HG03520 (cell line): ENCODE measurements around the gene PRR33.
"Not testable (repeated sequence)": the region's sequence is repeated elsewhere in the genome, so short reads cannot be mapped to it uniquely, and the experiment has no call there.

ENCODE experiments used
- ATAC-seq: cut with Tn5 transposase; IDR thresholded peaks from one replicate; pipeline ENCODE4 v1.9.1; 2021; ENCODE audit warnings: mild to moderate bottlenecking, moderate library complexity; ENCODE audit not compliant: unreplicated experiment

Gene PRR33

GRCh38 chr11:1891831-1892115, at the start of gene PRR33:
Gene PRR33 (minus strand): TSS chr11:1891895. CDS start chr11:1890584, 1,311 bp downstream.
- no peak for ATAC-seq

- not testable (repeated sequence) for ATAC-seq
These were observed 48.1 kb upstream of the PRR33 start for GRCh38 chr11:1939788-1940187.

GRCh38 chr11:1939006-1939625, 47.4 kb upstream of the PRR33 start:
- no peak for ATAC-seq

GRCh38 chr11:1938343-1939005, 46.8 kb upstream of the PRR33 start:
- ATAC-seq, result no peak

DNA sequence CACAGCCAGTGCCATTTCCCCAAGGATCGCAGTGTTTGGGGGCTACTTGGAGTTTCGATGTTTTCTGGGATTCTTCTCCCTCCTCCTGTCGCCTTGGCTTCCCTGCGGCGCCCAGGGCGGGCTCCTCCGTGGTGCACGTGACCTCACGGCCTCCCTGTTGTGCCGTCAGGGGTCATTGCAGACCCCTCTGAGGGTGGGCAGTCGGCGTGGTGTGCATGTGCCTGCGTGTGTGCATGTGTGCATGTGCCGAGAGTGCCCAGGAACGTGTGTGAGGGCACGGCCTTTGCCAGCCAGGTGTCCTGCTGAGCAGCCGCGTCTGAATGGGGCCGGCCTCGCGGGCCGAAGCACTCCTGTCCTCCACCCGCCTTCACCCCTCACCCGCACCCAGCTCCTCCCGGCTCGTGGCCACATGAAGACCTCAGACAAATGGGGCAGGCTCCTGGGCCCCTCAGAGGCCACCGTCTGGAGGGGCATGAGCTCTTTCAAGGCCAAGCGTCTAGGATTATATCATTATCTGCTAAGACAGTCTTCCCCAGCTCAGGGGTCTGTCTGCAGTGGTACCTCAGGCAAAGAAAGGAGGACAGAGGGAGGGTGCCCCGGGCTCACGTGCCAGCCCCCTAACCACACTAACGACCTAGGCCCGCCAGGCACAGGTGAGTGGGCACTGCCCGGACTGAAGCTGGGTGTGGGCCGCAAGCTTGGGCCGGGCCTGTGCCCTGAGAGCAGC, 46.1 kb upstream of the PRR33 start:
- ATAC-seq, result no peak

- ATAC-seq, result no peak
These were observed 45.3 kb upstream of the PRR33 start for GRCh38 chr11:1936781-1937615.

- ATAC-seq, result no peak
These were observed 44.5 kb upstream of the PRR33 start for GRCh38 chr11:1936072-1936780.

DNA sequence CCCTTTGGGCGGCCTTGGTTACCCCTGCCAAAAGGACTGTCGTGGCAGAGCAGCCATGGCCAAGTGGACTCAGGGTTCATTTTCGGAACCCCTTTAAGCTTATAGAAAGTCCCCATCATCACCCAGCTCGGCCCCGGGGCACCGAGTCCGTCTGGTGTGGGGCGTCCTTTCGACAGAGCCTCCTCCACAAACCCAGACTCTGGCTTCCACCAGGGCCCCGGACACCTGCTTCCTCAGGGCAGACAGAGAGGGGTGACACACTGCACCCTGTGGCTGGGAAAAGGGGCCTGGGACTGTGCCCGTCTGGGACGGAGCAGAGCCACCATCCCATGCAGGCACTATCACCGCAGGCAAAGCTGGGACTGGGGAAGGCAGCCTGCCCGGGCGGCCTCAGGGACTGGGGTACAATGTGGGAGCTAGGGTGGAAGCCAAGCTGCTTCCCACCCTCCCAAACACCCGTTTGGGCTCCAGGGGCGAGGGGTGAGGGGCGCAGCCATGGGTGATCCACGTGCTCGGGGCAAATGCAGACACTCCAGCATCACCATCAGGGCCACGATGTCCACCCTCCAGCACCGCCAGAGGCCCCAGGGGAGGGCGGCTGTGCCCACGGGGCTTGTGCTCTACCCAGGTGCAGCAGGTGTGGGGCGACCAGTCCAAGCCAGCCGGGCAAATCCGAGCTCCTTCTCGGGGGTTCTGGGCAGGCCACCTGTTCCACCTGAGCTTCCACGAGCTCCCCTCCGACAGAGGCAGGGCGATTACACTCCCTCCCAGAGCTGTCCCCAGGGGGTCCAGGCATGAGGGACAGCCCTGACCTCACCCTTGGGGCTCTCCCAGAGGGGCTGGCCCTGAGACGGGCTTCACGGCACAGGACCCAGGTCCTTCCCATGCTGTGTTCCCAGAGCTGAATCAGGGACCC, 43.7 kb upstream of the PRR33 start:
- no peak for ATAC-seq

DNA sequence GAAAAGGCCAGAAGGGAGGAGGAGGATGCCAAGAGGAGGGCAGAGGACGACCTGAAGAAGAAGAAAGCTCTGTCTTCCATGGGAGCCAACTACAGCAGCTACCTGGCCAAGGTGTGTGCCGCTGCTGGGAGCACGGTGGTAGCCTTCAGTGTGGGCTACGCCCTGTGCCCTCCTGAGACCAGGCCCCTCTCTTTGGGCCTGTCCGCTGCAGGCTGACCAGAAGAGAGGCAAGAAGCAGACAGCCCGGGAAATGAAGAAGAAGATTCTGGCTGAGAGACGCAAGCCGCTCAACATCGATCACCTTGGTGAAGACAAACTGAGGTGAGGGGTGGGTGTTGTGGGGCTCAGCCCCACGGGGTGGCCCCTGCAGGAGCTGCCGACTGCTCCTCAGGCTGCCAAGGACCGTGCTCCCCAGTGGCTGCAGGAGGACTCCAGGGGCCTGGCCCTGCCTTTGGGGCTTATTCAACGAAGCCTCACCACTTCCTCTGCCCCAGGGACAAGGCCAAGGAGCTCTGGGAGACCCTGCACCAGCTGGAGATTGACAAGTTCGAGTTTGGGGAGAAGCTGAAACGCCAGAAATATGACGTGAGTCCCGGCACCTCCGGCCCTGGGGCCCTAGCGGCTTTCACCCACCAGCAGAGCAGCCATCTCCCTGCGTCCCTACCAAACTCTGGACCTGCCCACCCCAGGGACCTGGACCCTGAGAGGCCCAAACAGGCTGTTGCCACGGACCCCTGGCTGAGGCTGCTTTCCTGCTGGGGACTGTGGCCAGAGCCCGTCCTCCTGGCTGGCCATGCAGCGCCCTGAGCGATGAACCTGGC, 42.9 kb upstream of the PRR33 start:
- ATAC-seq, result no peak

GRCh38 chr11:1933416-1934334, 42.0 kb upstream of the PRR33 start:
- no peak for ATAC-seq

GRCh38 chr11:1932681-1933080, 41.0 kb upstream of the PRR33 start:
- ATAC-seq, result no peak

GRCh38 chr11:1932105-1932480, 40.4 kb upstream of the PRR33 start:
- ATAC-seq, result no peak

DNA sequence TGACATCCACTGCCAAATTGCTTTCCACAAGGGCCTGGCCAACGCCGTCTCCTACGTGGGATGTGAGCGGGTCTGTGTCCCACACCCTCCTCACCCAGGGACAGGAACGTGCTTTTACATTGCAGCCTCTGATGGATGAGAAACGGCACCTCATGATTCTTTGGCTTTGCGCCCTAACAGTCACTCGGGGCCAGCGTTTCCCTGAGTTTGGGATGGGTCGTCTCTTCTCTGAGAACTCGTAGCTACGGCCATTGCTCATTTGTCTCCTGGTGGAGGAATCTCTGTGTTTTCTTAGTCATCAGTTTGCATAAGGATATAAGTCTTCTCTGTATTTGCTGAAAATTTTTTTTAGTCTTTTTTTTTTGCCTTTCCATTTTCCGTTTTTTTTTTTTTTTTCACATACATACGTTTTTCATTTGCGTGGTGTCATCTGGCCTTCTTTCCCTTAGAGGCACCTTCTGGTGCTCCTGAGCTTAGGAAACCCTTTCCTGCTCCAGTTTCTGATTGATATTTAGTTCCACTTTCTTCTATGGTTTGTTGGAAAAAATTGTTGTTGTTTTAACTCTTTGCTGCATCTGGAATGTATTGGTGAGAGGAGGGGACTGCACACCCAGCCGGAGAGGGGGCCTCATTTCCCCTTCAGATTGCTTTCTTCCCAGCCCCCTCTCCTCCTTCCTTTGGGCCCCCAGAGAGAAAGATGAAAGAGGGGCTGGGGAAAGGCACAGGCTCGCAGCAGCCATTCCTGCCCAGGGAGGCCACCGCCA, 39.8 kb upstream of the PRR33 start:
- no peak for ATAC-seq

GRCh38 chr11:1930462-1930830, 38.8 kb upstream of the PRR33 start:
- no peak for ATAC-seq

GRCh38 chr11:1929621-1930461, 38.1 kb upstream of the PRR33 start:
- ATAC-seq, result no peak

- no peak for ATAC-seq
These were observed 37.3 kb upstream of the PRR33 start for GRCh38 chr11:1928891-1929541.
